Central memory CD8-positive, alpha-beta T cell (primary cell): ENCODE data around the gene LAMTOR3.
"Not testable (repeated sequence)": the region's sequence is repeated elsewhere in the genome, so short reads cannot be mapped to it uniquely, and the experiment has no call there.

ENCODE experiments used
- ATAC-seq: fragments of 150-1000 bp; cut with Tn5 transposase; replicated peaks from 2 replicates; pipeline ENCODE4 v1.10.0; 2022; ENCODE audit warnings: mild to moderate bottlenecking, moderate FRiP score, moderate number of reproducible peaks; ENCODE audit not compliant: poor library complexity, severe bottlenecking; ENCODE audit errors: extremely low read depth
- DNase-seq, 2 donors: peaks; one replicate each; pipeline ENCODE4 v3.0.0; 2021; ENCODE audit warnings: low spot score in 2 of 2
- H3K27ac Mint-ChIP-seq: one replicate; pipeline ENCODE4 v1.8.0; 2022; ENCODE audit warnings: low read depth, mild to moderate bottlenecking, moderate library complexity, mixed read lengths
- H3K27me3 Mint-ChIP-seq: one replicate; pipeline ENCODE4 v1.8.0; 2022; ENCODE audit warnings: mixed read lengths
- H3K36me3 Mint-ChIP-seq: one replicate; pipeline ENCODE4 v1.8.0; 2022; ENCODE audit warnings: mild to moderate bottlenecking, moderate library complexity, mixed read lengths; ENCODE audit not compliant: insufficient read depth
- H3K4me1 Mint-ChIP-seq: one replicate; pipeline ENCODE4 v1.8.0; 2022; ENCODE audit warnings: mixed read lengths
- H3K4me3 Mint-ChIP-seq: one replicate; pipeline ENCODE4 v1.8.0; 2022; ENCODE audit warnings: mild to moderate bottlenecking, moderate library complexity, mixed read lengths
- H3K9me3 Mint-ChIP-seq: one replicate; pipeline ENCODE4 v1.8.0; 2022; ENCODE audit warnings: mixed read lengths

LAMTOR3 gene

GRCh38 chr4:99841129-99841528 is 53.1 kb downstream of the LAMTOR3 start:
- peak overlapping the region; percentile 12 for H3K27ac Mint-ChIP-seq
- DNase-seq: no peak
- ATAC-seq: no peak
- no peaks in the 10 kb centered on the region for H3K27me3 Mint-ChIP-seq
- no peaks in the 10 kb centered on the region for H3K9me3 Mint-ChIP-seq
- H3K36me3 Mint-ChIP-seq: peaks cover 8% of the 10 kb centered on the region
- H3K4me1 Mint-ChIP-seq: peaks cover 6% of the 10 kb centered on the region
- H3K4me3 Mint-ChIP-seq: no peak overlapping the region

- ATAC-seq: no peak
- DNase-seq: no peak
- Mint-ChIP-seq H3K27ac (peak overlapping the region; percentile 9), H3K9me3 (no peaks in the 10 kb centered on the region), H3K36me3 (peaks cover 8% of the 10 kb centered on the region), H3K4me3 (no peak overlapping the region), H3K4me1 (peaks cover 6% of the 10 kb centered on the region), H3K27me3 (no peaks in the 10 kb centered on the region)
Observed at GRCh38 chr4:99838927-99839326, 55.3 kb downstream of the LAMTOR3 start.

- no peaks in the 10 kb centered on the region for H3K9me3 Mint-ChIP-seq
- DNase-seq: no peak
- H3K4me3 Mint-ChIP-seq: no peak overlapping the region
- no peaks in the 10 kb centered on the region for H3K27me3 Mint-ChIP-seq
- peaks cover 9% of the 10 kb centered on the region for H3K36me3 Mint-ChIP-seq
- H3K4me1 Mint-ChIP-seq: peaks cover 6% of the 10 kb centered on the region
- ATAC-seq: no peak
- no peak overlapping the region for H3K27ac Mint-ChIP-seq
Observed at GRCh38 chr4:99835942-99836341, 58.3 kb downstream of the LAMTOR3 start.

GRCh38 chr4:99834569-99834968 is 59.7 kb downstream of the LAMTOR3 start:
- H3K4me3 Mint-ChIP-seq: no peak overlapping the region
- H3K27me3 Mint-ChIP-seq: no peaks in the 10 kb centered on the region
- peaks cover 9% of the 10 kb centered on the region for H3K36me3 Mint-ChIP-seq
- H3K4me1 Mint-ChIP-seq: peaks cover 6% of the 10 kb centered on the region
- DNase-seq (no peak), ATAC-seq (no peak)
- no peaks in the 10 kb centered on the region for H3K9me3 Mint-ChIP-seq
- H3K27ac Mint-ChIP-seq: no peak overlapping the region

- ATAC-seq (no peak), DNase-seq (no peak)
- Mint-ChIP-seq H3K4me1 (peaks cover 6% of the 10 kb centered on the region), H3K9me3 (no peaks in the 10 kb centered on the region), H3K4me3 (no peak overlapping the region), H3K36me3 (peaks cover 9% of the 10 kb centered on the region), H3K27ac (no peak overlapping the region), H3K27me3 (no peaks in the 10 kb centered on the region)
Observed at GRCh38 chr4:99833756-99834155, 60.5 kb downstream of the LAMTOR3 start.

GRCh38 chr4:99832758-99833157 is 61.5 kb downstream of the LAMTOR3 start:
- peaks cover 6% of the 10 kb centered on the region for H3K4me1 Mint-ChIP-seq
- H3K4me3 Mint-ChIP-seq: no peak overlapping the region
- no peak overlapping the region for H3K27ac Mint-ChIP-seq
- ATAC-seq (no peak), DNase-seq (no peak)
- H3K9me3 Mint-ChIP-seq: no peaks in the 10 kb centered on the region
- H3K36me3 Mint-ChIP-seq: peaks cover 9% of the 10 kb centered on the region
- no peaks in the 10 kb centered on the region for H3K27me3 Mint-ChIP-seq

GRCh38 chr4:99832321-99832720 is 61.9 kb downstream of the LAMTOR3 start:
- Mint-ChIP-seq H3K9me3 (no peaks in the 10 kb centered on the region), H3K27me3 (no peaks in the 10 kb centered on the region), H3K27ac (no peak overlapping the region), H3K36me3 (peaks cover 9% of the 10 kb centered on the region), H3K4me1 (peaks cover 6% of the 10 kb centered on the region), H3K4me3 (no peak overlapping the region)
- ATAC-seq (no peak), DNase-seq (no peak)

- not testable (repeated sequence) for DNase-seq, H3K4me3 Mint-ChIP-seq, H3K36me3 Mint-ChIP-seq, H3K4me1 Mint-ChIP-seq, H3K9me3 Mint-ChIP-seq, ATAC-seq, H3K27ac Mint-ChIP-seq, H3K27me3 Mint-ChIP-seq
Observed at GRCh38 chr4:99830051-99830450, 64.2 kb downstream of the LAMTOR3 start.

GRCh38 chr4:99828477-99828876 is 65.8 kb downstream of the LAMTOR3 start:
- no peaks in the 10 kb centered on the region for H3K27me3 Mint-ChIP-seq
- no peak for DNase-seq
- peaks cover 5% of the 10 kb centered on the region for H3K36me3 Mint-ChIP-seq
- H3K4me3 Mint-ChIP-seq: no peak overlapping the region
- H3K9me3 Mint-ChIP-seq: no peaks in the 10 kb centered on the region
- no peak for ATAC-seq
- H3K4me1 Mint-ChIP-seq: peaks cover 8% of the 10 kb centered on the region
- no peak overlapping the region for H3K27ac Mint-ChIP-seq
